Measurements from ENCODE around the gene SRPK2.
"Not testable (repeated sequence)": the region's sequence is repeated elsewhere in the genome, so short reads cannot be mapped to it uniquely, and the experiment has no call there.

Gene SRPK2

DNA sequence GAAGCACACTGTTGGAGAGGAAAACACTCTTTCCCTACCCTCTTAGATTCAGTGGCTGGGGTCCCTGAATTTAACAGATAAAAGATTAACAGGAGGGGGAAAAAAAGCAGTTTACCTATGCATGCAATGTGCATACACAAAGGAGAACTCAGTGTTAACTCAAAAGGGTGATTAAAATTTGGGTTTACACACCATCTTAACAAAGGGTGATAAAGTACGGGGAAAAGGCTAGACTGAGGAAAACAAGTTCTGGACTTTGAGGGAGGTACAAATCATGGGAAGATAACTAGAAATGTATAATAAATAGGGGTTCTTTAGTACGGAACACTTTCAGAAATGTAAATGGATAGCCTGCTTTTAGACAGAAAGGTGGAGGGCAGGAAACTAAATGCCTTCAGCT, 83.1 kb downstream of the SRPK2 start:
- DNase-seq (ENCODE audit: low read depth) = no peak
- H3K4me3 ChIP-seq (ENCODE audit: low read length) = no peak overlapping the region
- TF ChIP-seq, protein P1, sequence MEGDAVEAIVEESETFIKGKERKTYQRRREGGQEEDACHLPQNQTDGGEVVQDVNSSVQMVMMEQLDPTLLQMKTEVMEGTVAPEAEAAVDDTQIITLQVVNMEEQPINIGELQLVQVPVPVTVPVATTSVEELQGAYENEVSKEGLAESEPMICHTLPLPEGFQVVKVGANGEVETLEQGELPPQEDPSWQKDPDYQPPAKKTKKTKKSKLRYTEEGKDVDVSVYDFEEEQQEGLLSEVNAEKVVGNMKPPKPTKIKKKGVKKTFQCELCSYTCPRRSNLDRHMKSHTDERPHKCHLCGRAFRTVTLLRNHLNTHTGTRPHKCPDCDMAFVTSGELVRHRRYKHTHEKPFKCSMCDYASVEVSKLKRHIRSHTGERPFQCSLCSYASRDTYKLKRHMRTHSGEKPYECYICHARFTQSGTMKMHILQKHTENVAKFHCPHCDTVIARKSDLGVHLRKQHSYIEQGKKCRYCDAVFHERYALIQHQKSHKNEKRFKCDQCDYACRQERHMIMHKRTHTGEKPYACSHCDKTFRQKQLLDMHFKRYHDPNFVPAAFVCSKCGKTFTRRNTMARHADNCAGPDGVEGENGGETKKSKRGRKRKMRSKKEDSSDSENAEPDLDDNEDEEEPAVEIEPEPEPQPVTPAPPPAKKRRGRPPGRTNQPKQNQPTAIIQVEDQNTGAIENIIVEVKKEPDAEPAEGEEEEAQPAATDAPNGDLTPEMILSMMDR (conservative IDR thresholded peaks at IDR 0.05; ENCODE audit: low read depth, low read length) = no peak

DNA sequence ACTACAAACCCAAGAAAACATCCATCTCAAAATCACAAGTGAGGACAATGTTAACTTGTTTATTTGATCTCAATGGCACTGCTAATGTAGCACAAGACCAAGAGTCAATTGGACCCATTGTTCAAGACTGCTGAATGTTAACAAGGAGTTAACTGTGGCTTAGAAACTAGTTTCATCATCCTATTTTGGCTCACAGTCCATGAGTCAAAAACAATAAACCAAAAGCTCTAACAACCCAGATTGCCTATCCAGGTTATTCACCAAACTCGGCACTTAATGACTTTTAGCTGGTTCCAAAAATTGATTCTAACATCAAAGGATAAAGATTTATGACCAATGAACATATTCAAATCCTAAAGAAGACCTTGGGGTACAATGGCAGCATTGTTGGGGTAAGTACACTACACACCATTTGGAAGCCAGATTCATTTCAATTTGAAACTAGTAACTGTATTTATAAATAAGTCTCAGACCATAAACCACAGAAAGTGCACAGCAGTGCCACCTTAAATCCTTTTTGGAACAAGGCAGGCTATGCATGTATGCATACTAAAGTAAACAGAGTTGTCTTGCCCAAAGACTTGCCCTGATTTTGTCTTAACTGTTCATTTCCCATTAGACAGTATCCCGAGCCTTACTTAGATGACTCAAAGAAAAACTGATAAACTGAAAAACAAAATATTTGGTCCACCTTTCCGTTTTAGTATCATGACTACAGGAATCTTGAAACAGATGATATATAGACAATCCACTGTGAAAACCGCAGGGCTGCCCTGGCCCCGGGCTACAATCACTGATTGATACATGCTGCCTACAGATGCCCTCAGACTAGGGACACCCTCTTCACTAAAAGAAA, 84.5 kb downstream of the SRPK2 start:
- no peak overlapping the region for H3K4me3 ChIP-seq (ENCODE audit: low read length)
- TF ChIP-seq, protein P1 (conservative IDR thresholded peaks at IDR 0.05; ENCODE audit: low read depth, low read length) = no peak
- DNase-seq (ENCODE audit: low read depth) = no peak

DNA sequence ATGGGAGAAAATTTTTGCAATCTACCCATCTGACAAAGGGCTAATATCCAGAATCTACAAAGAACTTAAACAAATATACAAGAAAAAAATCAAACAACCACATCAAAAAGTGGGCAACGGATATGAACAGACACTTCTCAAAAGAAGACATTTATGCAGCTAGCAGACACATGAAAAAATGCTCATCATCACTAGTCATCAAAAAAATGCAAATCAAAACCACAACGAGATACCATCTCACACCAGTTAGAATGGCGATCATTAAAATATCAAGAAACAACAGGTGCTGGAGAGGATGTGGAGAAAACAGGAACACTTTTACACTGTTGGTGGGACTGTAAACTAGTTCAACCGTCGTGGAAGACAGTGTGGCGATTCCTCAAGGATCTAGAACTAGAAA, 88.1 kb downstream of the SRPK2 start:
- DNase-seq (ENCODE audit: low read depth); H3K4me3 ChIP-seq (ENCODE audit: low read length): not testable (repeated sequence)

DNA sequence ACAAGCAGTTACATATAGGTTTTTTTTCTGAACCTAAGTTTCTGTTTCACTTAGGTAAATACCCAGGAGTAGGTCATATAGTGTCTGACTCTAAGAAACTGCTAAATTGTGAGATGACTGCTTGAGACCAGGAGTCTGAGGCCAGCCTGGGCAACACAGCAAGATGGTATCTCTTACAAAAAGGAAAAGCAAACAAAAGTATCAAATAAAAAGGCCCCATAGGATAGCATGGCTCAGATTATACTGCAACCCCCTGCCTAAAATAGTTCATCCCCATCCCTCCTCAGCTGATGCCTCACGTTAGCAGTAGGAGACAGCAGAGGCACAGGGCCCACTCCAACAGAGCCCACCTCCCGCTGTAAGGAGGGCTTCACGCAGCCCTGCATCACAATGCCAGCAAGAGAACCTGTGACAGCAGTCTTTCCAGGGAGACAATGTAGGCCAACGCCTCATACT, 90.3 kb downstream of the SRPK2 start:
- no peak for DNase-seq (ENCODE audit: low read depth)
- TF ChIP-seq, protein P1 (conservative IDR thresholded peaks at IDR 0.05; ENCODE audit: low read depth, low read length) = no peak
- H3K4me3 ChIP-seq (ENCODE audit: low read length) = no peak overlapping the region

DNA sequence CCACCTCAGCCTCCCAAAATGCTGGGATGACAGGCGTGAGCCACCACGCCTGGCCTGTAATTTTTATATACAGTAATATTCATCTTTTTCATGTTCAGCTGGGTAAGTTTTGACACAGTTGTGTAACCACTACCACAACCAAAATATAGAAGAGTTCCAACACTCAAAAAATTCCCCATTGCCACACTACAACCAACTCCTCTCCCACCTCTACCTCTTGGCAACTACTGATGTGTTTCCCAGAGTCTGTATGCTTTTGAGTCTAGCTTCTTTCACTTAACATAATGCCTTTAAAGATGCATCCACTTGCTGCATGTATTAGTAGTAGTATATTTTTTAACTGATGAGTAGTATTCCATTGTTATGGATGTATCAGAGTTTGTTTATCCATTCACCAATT, 90.7 kb downstream of the SRPK2 start:
- DNase-seq (ENCODE audit: low read depth) = no peak
- TF ChIP-seq, protein P1 (conservative IDR thresholded peaks at IDR 0.05; ENCODE audit: low read depth, low read length) = no peak

DNA sequence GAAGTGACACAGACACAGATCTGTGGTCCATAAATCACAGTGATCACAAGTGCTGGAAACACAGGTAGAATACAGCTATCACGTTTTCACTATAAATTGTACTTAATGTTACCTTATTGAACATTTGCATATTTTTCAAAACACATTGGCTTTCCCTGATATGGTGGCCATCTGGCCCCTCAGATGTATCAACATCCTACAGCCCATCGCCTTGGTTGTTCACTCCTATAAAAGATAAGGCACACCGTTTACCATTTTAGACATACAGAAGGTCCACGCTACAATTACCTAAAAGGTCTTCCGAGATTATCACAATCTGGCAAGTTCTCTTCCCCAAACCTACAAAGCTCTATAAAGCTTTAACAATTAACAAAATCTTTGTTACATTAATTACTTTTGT, 91.4 kb downstream of the SRPK2 start:
- TF ChIP-seq, protein P1 (conservative IDR thresholded peaks at IDR 0.05; ENCODE audit: low read depth, low read length) = no peak
- no peak for DNase-seq (ENCODE audit: low read depth)
- H3K4me3 ChIP-seq (ENCODE audit: low read length) = no peak overlapping the region

More for the DNA sequence above, 90.7 kb downstream of the SRPK2 start:
- no peak overlapping the region for H3K4me3 ChIP-seq (ENCODE audit: low read length)

DNA sequence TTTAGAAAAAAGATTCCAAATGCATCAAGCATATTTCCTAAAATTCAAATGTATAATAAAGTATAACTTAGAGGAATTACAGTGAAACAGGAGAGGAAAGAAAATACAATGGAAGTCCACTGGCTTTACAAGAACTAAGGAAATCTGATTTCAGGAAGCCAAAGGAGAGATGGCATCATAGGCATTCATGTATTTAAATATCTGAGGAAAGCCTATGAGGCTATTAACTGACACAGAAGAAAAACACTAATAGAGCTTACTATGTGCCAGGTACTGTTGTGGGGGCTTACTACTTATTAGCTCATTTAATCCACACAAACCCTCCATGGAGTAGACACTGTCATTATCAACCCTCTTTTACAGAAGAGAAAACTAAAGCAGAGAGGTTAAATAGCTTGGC, 92.2 kb downstream of the SRPK2 start:
- TF ChIP-seq, protein P1 (conservative IDR thresholded peaks at IDR 0.05; ENCODE audit: low read depth, low read length) = no peak
- no peak for DNase-seq (ENCODE audit: low read depth)
- no peak overlapping the region for H3K4me3 ChIP-seq (ENCODE audit: low read length)

Data from retinal pigment epithelial cell (primary cell).